Activated T-cell treated with anti-CD3 and anti-CD28 coated beads for 1 hour (primary cell): ENCODE measurements around the gene MYH7.
"Not testable (repeated sequence)": the region's sequence is repeated elsewhere in the genome, so short reads cannot be mapped to it uniquely, and the experiment has no call there.

ENCODE experiments used
- DNase-seq: peaks from one replicate; pipeline ENCODE4 v3.0.0-alpha.2; 2020; ENCODE audit warnings: low read depth

Gene MYH7

DNA sequence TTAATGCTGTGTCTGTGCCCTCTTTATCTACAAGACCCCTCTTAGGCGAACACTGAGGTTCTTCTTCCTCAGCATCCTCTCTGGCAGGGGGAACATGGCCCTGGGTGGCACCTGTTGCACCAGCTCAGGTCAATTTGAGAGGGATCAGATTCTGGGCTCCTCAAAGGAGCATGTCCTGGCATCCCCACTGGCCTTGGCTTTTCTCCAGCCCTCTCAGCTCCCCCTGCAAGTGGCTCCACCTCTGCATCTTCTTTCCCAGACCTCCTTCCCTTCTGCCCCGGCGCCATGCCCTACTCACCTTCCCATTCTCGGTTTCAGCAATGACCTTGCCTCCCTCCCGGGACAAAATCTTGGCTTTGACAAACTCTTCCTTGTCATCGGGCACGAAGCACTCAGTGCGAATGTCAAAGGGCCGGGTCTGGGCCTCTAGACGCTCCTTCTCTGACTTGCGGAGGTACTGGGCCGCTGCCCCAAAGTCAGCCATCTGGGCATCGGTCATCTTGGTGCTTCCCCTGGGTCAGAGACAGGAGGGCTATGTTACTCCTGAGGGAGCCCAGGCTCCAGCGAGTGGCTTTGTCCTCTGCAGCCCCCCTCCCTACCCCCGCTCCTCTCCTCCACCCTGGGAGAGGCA is 28.6 kb downstream of the MYH7 start:
- DNase-seq = no peak

DNA sequence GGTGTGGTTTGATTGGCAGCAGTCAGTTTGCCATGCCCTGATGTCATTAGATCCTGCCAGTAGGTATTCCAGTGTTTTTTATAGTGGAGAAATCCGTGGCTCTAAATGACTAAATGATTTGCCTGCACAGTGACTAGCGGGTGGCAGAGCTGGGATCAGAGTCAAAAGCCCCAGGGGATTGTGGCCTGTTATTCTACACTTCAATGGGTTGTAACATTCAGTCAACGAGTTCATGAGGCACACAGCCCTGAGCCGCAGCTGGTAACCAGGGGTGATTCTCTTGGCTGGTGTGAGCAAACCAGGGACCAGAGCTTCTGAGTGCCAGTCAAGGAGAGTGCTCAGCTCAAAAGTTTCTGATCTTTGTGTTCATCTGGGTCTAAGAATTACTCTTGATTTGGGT is 29.2 kb downstream of the MYH7 start:
- no peak for DNase-seq

DNA sequence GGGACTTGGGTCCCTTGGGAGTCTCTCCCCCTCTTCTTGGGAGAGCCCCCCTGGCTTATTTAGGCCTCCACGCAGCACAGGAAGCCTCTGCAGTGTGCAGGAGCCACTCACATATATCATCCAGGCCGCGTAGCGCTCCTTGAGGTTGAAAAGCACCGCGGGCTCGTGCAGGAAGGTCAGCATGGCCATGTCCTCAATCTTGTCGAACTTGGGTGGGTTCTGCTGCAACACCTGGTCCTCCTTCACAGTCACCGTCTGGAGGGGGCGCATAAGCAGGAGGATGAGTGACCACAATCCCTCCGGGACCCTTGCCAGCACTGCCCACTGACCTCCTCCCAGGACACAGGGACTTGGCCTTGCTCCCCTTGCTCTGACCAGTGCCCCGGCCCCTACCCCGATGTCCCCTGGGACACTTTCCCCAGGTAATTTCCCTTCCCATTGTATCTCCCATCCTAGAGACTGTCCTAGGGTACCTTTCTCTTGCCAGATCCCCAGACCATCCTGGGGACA is 29.9 kb downstream of the MYH7 start:
- DNase-seq = no peak

DNA sequence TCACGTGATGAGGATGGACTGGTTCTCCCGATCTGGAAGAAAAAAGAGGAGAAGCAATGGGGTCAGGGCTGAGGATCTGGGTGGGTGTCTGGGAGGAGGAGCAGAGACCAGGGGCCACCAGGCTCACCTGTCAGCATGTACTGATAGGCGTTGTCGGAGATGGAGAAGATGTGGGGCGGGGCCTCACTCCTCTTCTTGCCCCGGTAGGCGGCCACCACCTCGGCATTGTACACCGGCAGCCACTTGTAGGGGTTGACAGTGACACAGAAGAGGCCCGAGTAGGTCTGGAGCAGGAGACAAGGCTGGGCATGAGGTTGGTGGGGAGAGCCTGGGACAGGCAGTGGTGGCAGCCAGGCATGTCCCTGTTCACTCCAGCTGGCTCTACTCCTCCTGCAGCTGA is 30.4 kb downstream of the MYH7 start:
- no peak for DNase-seq

DNA sequence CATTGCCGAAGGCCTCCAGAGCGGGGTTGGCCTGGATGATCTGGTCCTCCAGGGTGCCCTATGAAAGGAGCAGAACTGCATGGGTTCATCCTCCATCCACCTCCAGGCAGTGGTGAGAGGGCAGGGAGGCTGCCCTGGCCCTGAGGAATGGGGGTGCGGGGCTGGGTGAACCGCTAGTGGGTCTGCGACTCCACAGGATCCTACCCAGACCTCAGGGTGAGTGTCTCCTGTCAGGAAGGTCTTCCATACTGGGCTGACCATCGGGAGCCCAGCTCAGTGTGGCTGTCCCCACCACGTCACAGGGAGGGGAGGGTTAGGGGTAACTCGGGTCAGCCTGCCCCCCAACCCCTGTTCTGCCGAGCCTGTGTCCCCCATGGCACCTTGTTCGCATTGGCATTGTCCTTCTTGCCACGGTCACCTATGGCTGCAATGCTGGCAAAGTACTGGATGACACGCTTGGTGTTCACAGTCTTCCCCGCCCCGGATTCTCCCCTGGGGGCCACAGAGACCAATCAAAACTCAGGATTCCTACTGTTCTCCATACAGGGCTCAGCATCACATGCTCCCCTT is 31.0 kb downstream of the MYH7 start:
- DNase-seq = no peak

DNA sequence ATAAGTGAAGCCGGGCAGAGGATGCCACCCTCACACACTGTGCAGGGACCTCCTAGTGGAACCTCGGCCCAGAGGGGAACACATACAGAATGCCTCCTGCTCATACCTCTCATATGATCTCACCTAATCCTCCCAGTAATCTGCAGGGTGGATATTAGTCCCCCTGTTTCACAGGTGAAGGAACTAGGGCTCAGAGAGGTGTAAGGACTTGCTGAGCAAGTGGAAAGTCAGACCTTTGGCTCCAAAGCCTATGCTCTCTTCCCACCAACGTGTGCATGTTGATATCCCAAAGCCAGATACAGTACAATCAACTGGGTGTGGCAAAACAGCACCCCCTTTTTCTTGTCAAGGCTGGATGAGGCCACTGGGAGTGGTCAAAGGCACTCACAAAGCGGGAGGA is 31.6 kb downstream of the MYH7 start:
- no peak for DNase-seq

DNA sequence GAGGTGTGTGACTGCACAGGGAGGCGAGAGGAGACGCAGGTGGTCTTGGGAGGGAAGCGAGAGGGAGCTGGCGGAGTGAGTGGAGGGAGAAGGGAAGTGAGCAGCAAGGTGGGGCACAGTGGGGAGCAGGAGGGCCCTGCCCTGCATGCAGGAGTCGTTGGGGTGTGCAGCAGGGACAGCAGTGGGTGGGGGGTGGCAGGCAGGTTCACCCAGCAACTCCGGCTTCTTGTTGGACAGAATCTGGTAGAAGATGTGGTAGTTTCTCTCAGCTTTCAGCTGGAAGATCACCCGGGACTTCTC is 32.4 kb downstream of the MYH7 start:
- no peak for DNase-seq

DNA sequence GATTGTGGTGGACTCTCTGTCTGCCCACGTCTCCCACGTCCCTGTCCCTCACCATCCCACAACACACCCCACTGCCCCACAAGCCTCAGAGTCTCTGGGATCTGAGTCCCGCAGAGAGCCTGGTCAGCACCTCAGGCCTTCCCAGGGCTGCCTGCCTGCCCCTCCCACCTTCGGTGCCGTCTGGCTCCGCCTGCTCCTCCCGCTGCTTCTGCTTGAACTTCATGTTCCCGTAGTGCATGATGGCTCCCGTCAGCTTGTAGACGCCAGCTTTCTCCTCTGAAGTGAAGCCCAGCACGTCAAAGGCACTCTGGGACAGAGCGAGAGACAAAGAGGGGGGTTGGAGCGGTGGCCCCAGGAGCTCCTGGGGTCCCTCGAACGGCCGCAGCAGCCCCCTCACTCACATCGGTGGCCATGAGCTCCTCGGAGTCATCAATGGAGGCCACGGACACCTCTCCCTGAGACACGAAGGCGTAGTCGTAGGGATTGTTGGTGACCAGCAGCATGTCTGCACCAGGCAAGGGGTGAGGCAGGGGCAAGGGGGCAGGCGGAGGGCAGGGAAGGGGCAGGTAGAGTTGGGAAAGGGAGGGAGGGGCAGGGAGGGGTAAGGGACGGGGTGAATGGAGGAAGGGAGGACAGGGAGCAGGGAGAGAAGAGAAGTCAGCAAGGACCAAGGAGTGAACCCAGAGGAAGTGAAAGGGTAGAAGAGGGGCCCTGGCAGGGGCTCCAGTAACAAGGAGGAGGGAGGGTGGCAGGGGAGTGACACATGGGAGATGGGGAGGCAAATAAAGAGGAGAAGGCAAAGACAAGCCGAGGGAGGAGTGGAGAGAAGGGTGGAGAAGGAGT is 32.9 kb downstream of the MYH7 start:
- DNase-seq = no peak

DNA sequence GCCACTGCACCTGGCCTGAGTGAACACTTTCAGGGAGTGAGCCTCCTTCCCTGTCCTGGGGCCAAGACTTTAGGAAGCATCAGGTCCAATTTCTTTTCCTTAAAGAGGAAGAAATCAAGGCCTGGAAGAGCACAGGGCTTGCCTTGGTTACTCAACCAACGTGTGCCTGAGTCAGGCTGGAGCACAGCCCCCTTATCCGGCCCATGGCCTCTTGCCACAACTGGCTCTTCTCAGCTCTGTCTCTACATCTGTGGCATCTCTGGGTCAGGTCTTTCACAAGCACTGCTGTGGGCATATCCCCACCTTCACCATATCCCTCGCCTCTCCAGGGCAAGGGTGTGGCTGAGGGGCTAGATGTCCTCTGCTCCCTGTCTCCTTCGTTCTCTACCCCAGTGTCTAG is 34.2 kb downstream of the MYH7 start:
- no peak for DNase-seq

DNA sequence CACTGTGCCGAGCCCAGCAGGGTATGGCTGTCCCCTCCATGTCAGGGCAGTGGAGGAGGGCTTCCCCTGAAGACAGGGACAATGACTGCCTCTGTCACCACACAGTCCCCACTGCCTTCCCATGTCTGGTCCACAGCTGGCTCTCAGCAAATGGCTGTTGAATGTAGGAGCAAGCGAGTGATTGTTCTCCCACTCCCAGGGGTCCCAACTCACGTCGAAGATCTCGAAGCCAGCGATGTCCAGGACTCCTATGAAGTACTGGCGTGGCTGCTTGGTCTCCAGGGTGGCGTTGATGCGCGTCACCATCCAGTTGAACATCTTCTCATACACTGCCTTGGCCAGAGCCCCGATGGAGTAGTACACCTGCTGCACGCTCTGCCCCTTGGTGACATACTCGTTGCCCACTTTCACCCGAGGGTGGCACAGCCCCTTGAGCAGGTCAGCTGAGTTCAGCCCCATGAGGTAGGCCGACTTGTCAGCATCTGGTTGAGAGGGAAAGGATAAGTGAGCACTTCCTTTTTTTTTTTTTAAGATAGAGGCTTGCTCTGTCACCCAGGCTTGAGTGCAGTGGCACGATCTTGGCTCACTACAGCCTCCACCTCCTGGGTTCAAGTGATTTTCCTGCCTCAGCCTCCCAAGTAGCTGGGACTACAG is 34.8 kb downstream of the MYH7 start:
- not testable (repeated sequence) for DNase-seq

DNA sequence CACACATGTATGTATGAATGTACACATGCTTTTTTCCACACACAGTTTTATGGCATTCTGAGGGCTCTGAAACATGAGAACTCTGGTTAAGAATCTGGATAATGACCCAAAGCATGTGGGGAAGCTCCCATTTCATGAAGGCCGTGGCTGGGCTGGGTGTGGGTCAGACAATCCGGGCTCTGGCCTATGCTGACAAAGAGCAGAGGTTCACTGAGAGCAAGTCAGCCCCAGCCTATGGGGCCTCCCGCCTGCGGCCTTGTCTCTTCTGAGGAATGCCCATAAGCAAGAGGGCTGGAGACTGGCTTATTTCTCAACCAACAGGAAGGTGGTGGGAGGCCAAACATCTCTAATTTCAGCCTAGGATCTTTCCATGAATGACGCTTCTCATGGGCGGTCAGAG is 35.9 kb downstream of the MYH7 start:
- no peak for DNase-seq

DNA sequence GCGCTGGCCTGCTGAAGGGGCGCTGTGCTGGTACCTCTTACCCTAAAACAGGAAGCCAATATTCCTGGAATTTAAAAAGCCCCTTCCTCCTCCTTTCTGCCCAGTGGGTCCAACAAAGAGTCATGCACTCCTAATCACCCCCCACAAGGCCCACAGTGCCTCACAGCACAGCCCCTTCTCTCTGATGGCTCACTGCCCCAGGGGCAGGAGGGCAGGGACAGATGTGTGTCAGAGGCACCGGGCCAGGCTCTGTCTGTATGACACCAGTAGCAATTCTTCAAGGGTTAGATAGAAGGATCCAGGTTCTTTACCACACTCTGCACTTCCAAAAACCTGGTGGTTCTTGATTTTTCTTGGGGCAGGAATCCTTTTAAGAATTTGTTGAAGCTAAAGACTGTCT is 36.3 kb downstream of the MYH7 start:
- no peak for DNase-seq

DNA sequence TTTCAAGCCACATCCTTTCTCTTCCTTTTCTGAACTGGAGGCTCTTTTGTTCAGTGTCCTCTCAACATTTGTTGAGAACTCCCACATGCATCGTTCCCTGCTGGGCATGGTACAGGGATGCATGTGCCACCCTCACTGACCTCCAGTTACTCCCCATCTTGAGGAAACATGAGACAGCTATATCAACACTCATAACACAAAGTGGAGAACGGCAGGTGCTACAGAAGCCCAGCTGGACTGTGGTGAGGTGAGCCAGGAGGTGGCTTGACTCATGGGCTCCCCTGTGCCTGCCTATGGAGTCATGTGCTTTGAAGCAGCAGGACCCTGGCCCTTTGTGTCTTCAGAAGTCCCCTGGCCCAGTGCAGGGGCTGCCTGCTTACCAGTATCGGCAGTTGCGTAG is 37.1 kb downstream of the MYH7 start:
- DNase-seq = no peak

DNA sequence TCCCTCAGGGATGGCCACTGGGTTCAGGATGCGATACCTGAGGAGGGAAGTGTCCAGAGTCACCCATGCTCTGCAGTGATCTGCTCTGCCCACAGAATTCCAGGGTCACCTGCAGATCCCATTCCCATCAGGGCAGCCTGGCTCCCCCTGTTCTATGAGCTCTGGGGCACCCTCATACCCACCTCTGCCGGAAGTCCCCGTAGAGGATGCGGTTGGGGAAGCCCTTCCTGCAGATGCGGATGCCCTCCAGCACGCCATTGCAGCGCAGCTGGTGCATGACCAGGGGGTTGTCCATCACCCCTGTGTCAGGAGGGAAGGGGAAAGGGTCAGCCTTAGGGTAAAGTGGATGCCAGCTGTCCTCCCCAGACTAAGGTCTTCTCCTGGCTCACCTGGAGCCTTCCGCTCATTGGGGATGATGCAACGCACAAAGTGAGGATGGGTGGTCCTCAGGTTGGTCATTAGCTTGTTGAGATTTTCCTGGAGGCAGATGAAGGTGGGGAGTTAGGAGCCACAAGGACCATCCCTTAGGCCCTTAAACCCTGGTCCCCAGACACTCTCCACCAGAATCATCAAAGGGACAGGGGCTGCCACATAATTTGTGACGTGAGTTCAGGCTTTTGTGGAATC is 38.6 kb downstream of the MYH7 start:
- DNase-seq = no peak

DNA sequence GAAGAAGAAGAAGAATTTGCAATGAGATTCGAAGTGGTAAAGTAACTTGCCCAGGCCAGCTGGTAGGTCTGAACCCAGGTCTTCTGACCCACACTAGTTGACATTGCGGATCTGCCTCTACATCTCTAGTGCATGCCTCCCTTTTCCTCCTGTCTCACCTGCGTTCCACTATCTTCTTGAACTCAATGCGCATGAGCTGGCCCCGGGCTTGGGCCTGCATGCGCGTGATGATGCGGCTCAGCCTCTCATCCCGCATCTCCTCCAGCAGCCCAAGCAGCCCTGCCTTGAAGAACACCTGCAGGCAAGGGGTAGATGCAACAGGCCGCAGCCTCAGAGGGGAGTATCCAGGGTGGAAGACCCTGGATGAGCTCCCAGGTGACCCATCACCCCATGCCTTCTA is 39.3 kb downstream of the MYH7 start:
- DNase-seq = no peak

DNA sequence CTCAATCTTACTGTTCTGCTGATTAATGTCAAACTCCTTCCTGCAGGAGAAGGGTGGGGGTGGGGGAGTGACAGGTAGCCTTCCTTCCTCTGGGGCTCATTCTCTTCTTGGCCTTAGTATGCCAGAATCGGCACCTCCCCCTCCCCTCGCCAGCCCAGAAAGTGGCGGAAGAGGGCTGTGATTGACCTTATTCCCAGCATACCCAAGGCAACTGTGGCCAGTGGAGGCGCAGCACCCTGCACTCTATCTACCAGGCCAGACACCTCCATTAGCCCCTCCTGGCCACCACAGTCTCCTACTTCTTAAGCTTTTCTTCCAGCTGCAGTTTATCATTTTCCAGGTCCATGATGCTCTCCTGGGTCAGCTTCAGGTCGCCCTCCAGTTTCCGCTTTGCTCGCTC is 42.8 kb downstream of the MYH7 start:
- no peak for DNase-seq

DNA sequence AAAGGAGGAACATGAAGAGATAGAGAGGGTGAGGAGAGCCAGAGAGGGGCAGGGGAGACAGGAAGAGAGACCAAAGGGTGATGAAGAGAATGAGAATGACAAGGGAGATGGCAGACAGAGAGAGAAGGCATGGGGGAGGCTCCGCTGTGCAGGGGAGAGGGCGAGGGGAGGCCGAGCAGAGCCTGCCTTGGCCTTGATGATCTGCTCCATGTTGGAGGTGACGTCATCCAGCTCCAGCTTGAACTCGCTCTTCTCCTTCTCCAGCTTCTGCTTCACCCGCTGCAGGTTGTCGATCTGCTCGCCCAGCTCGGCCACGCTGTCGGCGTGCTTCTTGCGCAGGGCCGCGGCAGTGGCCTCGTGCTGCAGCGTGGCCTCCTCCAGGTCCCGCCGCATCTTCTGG is 45.6 kb downstream of the MYH7 start:
- DNase-seq = not testable (repeated sequence)

DNA sequence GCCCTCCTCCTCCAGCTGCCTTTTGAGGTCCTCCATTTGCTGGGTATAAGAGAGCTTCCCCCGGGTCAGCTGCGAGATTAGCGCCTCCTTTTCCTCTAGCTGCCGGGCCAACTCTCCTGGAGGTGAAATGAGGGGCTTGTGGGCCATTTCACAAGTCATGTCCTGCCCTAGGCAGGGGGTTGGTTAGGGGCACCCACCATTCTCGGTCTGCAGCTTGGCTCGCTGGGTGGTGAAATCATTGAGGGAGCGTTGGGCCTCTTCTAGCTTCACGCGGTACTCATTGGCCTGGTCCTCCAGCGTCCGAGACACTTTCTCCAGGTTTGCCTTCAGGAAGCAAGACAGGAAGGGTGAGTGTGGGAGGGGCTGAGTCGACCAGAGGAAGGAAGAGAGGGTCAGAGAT is 46.1 kb downstream of the MYH7 start:
- DNase-seq = no peak

DNA sequence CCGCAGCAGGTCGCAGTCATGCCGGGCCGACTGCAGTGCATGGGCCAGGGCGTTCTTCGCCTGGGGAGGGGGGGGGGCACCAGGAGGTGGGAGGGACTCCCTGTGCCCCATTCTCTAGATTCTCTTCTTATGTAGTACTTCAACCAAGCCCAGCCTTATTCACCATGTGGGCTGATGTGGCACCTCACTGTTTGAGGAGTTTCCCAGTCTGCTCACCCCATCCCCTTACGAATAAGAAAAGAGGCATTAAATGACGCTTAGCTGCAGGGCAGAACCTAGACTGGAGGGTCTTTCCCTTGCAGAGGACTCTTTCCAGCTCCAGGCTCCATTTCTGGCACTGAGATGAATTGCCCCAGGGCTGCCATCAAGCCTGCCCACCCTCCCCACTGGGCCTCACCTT is 46.5 kb downstream of the MYH7 start:
- DNase-seq = no peak

DNA sequence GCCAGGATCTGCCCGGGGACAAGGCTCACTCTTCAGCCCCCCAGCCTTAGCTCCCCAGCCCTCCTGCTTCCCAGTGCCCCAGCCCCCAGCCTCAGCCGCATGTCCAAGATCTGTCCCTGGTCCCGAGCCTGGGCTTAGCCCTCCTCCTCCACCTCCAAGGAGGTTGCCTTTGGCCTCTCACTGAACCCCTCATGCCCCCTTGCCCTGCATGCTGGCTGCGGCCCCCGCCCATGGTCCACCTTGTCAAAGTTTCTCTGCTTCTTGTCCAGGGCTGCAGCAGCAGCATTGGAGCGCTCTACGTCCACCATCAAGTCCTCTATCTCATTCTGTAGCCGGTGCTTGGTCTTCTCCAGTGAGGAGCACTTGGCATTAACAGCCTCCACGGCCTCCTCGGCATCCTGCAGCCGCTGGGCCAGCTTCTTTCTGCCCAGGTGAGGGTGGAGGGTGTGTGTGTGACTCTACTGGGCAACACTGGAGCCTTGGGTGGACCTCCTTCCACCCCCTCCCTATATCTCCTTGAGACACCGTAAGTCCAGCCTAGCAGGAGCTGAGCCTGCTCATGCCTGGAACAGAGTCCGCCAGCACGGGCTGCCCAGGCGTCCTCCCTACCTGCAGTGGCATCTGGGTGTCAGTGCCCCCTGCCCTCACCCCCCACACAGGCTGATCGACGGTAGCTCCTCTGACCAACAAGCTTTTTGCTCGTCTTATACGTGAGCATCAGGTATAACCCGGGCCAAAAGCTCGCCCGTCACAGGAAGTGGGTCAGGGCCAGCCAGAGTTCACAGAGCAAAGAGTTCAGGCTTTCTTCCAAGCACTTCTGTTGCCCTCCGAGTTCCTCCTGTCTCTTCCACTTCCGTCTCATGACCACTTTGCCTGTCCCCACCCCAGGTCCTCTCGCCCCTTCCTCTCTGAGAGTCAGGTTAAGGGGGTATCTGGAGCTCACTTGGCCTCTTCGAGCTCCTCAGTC is 47.3 kb downstream of the MYH7 start:
- no peak for DNase-seq

DNA sequence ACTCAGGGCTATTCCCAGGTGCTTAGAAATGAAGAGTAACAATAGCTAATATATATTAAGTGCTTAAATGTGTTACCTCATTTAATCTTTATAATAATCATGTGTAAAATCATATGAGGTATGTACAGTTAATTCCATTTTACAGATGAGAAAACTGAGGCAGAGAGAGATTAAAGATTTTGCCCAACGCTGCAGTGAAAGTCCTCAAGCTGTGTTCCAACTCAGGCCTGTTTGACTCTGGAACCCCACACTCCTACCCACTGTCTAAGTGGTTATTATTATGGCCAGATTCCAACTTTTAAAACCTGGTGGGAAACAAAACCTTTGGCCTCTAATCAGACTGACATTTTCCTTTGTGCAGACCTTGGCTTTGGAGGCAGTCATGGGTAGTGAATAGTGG is 48.5 kb downstream of the MYH7 start:
- DNase-seq = no peak
